Measurements from ENCODE around the gene DGKG. TPM values are rescaled to one million over a fixed set of nuclear protein-coding genes. Genes with fewer than 3 reads are reported as not detected.

The DGKG gene
- total and polyA plus RNA-seq, 10 of the 15 experiments (the other 5 are each of a cell fraction or from before 2014, with no cell fraction given) = 0.39 to 6.2 (median 4.7) TPM

- no peak for TF ChIP-seq NRF1 (conservative IDR thresholded peaks at IDR 0.05; ENCODE audit: low read depth, low read length)
- 0 out of 2 replicates have a peak, but pooled peaks have one; percentile 12 for TF ChIP-seq BCL11A (IDR thresholded peaks at IDR 0.05; ENCODE audit: low read depth, low read length)
- no peak for TF ChIP-seq ESRRA (IDR thresholded peaks at IDR 0.05; ENCODE audit: low read length)
- TF ChIP-seq PRDM15 (CRISPR knock-in tag; IDR thresholded peaks at IDR 0.05) = no peak
- no peak for TF ChIP-seq RB1 (IDR thresholded peaks at IDR 0.05; ENCODE audit: borderline replicate concordance)
- TF ChIP-seq JUNB (IDR thresholded peaks at IDR 0.05) = peak; percentile 70
- TF ChIP-seq EGR1 (IDR thresholded peaks at IDR 0.05; ENCODE audit: borderline replicate concordance in 1 of 2, low read depth in 2 of 2, low read length in 2 of 2) = no peak
- TF ChIP-seq CBX5 (IDR thresholded peaks at IDR 0.05; ENCODE audit: low read depth) = no peak
- no peak for TF ChIP-seq POU2F2 (IDR thresholded peaks at IDR 0.05; ENCODE audit: borderline replicate concordance, low read depth, low read length)
- no peak for TF ChIP-seq ZNF274 (IDR thresholded peaks at IDR 0.05; ENCODE audit: insufficient read depth, insufficient read length)
- TF ChIP-seq NR2C1 (IDR thresholded peaks at IDR 0.05) = no peak
- no peak for TF ChIP-seq KAT2A (conservative IDR thresholded peaks at IDR 0.05; ENCODE audit: control insufficient read depth, low read depth, low read length)
- TF ChIP-seq RAD21 (IDR thresholded peaks at IDR 0.05; ENCODE audit: insufficient read depth, low read depth, low read length) = no peak
- peak; percentile 51; the same call in 1 of the 2 replicates for TF ChIP-seq EED (IDR thresholded peaks at IDR 0.05; ENCODE audit: low read depth)
- no peak for TF ChIP-seq CBFB (IDR thresholded peaks at IDR 0.05; ENCODE audit: low read depth)
- peak; percentile 92 for TF ChIP-seq MEF2A (IDR thresholded peaks at IDR 0.05; ENCODE audit: insufficient read depth, low read depth, low read length)
- TF ChIP-seq, protein P1, sequence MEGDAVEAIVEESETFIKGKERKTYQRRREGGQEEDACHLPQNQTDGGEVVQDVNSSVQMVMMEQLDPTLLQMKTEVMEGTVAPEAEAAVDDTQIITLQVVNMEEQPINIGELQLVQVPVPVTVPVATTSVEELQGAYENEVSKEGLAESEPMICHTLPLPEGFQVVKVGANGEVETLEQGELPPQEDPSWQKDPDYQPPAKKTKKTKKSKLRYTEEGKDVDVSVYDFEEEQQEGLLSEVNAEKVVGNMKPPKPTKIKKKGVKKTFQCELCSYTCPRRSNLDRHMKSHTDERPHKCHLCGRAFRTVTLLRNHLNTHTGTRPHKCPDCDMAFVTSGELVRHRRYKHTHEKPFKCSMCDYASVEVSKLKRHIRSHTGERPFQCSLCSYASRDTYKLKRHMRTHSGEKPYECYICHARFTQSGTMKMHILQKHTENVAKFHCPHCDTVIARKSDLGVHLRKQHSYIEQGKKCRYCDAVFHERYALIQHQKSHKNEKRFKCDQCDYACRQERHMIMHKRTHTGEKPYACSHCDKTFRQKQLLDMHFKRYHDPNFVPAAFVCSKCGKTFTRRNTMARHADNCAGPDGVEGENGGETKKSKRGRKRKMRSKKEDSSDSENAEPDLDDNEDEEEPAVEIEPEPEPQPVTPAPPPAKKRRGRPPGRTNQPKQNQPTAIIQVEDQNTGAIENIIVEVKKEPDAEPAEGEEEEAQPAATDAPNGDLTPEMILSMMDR (IDR thresholded peaks at IDR 0.05 in 2 of 3, conservative IDR thresholded peaks at IDR 0.05 in 1 of 3; ENCODE audit: control insufficient read depth in 2 of 3, extremely low read depth in 1 of 3, insufficient read depth in 1 of 3, low read depth in 3 of 3, low read length in 3 of 3) = no peak
- no peak for TF ChIP-seq KLF5 (IDR thresholded peaks at IDR 0.05; ENCODE audit: partially characterized antibody)
- no peak for TF ChIP-seq STAT1 (conservative IDR thresholded peaks at IDR 0.05)
- TF ChIP-seq, protein P2, sequence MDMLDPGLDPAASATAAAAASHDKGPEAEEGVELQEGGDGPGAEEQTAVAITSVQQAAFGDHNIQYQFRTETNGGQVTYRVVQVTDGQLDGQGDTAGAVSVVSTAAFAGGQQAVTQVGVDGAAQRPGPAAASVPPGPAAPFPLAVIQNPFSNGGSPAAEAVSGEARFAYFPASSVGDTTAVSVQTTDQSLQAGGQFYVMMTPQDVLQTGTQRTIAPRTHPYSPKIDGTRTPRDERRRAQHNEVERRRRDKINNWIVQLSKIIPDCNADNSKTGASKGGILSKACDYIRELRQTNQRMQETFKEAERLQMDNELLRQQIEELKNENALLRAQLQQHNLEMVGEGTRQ (IDR thresholded peaks at IDR 0.05; ENCODE audit: borderline replicate concordance, low read depth, low read length) = no peak
- no peak for TF ChIP-seq BACH1 (IDR thresholded peaks at IDR 0.05; ENCODE audit: borderline replicate concordance)
- TF ChIP-seq RELB (IDR thresholded peaks at IDR 0.05; ENCODE audit: low read depth) = no peak
Measured at GRCh38 chr3:186342197-186342596, 19.8 kb downstream of the DGKG start (continued).
